Measurements from ENCODE around the gene MXD4.
A peak's percentile ranks its signal among the peaks of the same experiment; 100 is the strongest.

MXD4 gene

GRCh38 chr4:2262145-2262943, 435 bp upstream of the MXD4 start:
- DNase-seq (ENCODE audit: low read depth in 2 of 2): peak; percentile 95 to 96

GRCh38 chr4:2261110-2261852, 628 bp downstream of the MXD4 start:
- peak; percentile 20 to 31 for DNase-seq (ENCODE audit: low read depth in 2 of 2)

GRCh38 chr4:2260344-2261109, 1.4 kb downstream of the MXD4 start:
- DNase-seq (ENCODE audit: low read depth in 2 of 2): no peak

DNA sequence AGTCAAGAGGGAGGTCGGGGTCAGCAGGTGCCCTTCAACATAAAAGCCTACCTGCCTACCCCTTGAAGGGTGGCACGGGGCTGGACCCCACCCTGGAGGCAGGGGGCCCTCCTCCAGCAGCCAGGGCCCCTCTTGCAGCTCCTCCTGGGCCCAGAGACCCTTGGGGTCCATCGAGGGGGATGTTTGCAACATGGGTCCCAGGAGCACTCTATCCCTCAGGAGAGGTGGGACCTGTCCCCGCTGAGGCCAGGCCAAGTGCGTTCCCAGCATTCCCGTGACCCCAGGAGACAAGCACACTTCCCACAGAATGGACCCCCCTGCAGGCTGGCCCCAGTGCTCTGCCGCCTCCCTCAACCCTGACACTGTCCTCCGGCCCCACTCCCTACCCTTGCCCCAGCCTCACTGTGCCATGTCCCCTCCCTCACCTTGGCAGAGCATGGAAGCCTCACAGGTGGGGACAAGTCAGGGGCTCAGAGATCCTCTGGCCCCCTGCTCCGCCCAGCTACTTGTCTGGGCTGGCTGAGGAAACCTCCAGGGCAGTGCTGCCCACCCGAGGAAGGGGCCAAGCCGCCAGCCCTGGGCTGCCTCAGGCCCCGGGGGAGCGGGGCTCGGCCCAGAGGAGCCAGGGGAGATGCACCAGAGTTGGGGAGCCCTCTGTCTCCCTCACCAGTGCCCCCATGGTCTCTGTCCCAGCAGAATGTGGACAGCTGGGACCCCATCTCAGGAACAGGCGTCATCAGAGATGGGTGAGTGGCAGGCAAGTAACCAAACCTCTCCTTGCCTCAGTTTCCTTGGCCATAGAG, 2.2 kb downstream of the MXD4 start:
- no peak for DNase-seq (ENCODE audit: low read depth in 2 of 2)

GRCh38 chr4:2259036-2259540, 2.8 kb downstream of the MXD4 start:
- no peak for DNase-seq (ENCODE audit: low read depth in 2 of 2)

DNA sequence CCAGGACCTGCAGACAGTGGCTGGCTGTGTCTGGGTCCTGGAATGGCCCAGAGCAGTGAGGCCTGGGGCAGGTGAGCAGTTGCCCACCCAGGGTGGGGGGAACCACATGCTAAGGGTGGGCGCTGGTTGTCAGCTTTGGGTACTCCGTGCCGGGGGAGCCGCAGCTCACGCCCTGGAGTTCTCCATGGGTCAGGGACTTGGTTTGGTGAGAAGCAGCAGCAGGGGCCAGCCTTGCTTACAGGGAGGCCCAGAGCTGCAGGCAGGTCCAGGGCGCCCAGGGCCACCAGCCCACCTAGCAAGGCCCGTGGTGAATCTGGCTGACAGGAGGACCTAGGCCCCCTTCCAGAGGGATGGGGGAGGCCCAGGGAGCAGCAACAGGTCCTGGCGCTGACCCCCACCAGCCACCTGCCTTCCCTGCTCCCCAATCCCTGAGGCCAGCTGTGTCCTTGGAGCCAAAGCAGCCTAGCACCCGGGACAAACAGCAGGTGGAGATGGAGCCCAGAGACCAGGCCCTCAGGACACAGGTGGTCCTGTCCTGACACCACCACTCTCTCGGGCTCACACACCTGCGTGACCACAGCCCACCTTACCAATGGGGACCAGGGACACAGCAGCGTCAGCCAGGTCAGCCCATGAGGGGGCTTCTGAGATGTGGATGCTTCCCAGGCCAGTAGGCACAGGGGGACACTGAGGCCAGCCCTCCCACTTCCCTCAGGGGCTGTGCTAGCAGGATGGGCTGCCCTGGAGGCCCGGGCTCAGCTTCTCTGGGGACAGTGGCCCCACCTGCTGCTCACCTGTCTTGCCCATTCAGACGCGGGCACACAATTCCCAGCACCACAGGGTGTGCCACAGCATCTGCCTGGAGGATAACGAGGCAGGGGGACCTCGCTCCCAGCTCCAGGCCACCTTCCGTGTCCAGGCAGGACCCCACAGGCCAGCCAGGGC, 3.5 kb downstream of the MXD4 start:
- DNase-seq (ENCODE audit: low read depth in 2 of 2): no peak

DNA sequence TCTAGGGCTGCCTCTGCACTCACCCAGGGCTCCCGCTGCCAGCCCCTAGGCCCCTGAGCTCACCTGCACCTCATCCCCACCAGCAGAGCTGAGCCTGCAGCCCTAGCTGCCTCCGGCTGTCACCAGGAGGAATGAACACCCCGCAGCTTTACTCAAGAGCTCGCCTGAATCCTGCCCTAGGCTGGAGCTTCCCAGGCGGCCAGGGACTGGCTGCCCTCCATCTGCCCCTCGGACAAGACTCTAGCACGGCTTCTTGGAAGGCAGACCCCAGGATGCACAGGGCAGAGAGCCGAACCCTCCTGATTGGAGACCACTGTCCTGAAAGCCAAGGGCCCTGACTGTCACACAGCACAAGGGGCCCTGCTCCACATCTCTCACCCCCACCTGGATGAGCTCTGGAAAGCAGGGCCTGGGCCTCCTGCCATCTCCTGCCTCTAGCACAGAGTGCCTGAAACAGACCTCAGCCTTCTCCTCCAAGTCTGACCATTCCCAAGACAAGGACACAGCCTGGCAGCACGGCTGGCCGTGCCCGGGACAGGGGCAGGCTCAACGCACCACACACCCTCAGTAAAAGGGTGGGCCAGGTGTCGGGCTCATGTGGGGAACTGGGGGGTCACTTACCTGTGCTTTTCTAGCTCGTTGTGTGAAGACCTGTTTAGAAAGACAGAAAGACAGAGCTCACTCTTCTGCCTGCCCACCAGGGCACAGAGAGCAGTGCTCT, 4.4 kb downstream of the MXD4 start:
- no peak for DNase-seq (ENCODE audit: low read depth in 2 of 2)

DNA sequence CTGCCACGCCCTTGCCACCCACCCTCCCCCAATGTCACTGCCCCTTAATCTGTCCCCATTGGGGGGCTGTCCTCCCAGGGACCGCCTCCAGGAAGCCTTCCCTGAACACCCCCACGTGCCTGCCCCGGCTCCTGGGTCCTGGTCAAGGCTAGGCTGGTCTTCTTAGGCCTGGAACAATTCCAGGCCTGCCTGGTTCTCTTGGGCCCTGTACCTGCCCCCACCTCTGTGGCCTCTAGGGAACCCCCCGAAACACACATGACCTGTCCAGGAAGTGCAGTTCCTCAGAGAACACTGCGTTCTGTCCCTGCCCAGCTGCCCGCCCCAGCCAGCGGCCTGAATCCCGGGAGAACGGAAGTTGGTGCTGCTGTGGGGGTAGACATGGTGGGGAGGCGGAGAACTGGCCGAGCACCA, 5.1 kb downstream of the MXD4 start:
- no peak for DNase-seq (ENCODE audit: low read depth in 2 of 2)

DNA sequence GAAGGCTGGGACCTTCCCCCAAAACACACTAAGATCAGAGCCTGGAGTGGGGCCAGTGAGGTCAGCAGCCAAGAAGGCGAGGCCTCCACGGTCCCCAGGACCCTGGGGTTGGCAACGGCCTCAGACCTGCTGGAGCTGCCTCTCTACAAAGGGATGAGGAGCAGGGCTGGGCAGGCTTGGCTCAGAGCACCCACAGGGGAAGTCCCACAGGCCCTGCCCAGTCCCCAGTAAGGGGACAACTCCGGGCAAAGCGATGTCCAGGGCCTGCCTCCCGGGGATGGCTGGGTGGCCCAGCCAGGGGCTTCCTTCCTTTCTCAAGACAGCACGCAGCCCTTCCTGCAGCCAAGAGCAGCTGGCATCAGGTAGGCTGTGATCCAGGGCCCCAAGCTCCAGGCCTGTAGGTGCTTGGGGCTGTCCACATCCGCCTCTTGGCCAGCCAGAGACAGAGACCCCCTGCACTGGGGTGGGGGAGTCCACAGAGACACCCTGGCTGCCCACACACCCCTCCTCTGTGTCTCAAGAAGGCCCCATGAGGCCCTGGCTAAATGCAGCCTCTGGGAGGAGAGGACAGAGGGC, 5.7 kb downstream of the MXD4 start:
- DNase-seq (ENCODE audit: low read depth in 2 of 2): no peak

- no peak for DNase-seq (ENCODE audit: low read depth in 2 of 2)
Measured at GRCh38 chr4:2255501-2256155, 6.3 kb downstream of the MXD4 start.

- DNase-seq (ENCODE audit: low read depth in 2 of 2): no peak
Measured at GRCh38 chr4:2254665-2255500, 7.0 kb downstream of the MXD4 start.

DNA sequence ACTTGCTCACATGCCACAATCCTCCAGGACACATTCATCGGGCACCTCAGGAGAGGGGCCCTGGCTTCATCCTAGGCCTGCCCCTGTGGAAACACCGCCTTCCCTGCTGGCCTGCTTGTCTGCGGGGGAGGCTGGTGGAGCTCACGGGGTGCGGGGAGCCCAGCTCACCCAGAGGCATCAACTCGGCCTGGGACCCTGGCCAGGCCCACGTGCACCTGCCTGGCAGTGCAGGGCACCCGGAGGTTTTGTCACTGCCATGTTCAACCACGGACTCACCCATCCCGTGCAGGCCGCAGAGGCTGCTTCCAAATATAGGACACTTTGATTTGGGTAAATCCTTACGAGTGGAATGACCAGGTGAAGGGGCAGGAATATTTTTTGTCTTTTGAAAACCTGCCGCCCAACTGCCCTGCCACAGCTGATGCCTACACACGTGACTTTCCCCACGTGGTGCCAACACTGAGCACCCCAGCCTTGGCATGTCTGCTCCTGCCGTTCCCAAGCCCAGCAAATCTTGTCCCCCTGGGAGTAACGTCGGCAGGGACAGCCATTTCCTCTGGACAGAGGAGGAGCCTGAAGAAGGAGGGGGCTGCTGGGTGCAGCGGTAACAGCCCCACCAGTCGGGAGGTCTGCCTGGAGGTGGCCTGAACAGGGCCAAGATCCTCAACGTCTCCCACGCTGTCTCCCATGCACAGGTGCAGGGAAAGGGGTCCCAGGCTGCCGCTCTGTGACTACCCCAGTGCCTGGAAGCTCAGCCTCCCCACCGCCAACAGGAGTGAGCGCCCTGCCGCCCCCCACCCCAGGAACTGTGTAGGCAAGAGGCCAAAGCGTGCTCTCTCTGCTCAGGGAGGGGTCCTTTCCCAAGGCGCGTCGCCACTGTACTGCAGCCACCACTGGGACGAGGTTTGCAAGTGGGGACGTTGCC, 8.5 kb downstream of the MXD4 start:
- DNase-seq (ENCODE audit: low read depth in 2 of 2): no peak

GRCh38 chr4:2252530-2253091, 9.3 kb downstream of the MXD4 start:
- no peak for DNase-seq (ENCODE audit: low read depth in 2 of 2)

GRCh38 chr4:2251795-2252529, 9.9 kb downstream of the MXD4 start:
- DNase-seq (ENCODE audit: low read depth in 2 of 2): no peak

- DNase-seq (ENCODE audit: low read depth in 2 of 2): no peak
Measured at GRCh38 chr4:2251073-2251794, 10.7 kb downstream of the MXD4 start.

Data from stimulated activated CD8-positive, alpha-beta memory T cell treated with anti-CD3 and anti-CD28 coated beads, Interleukin-2, amount 100 ng/mL, for 1 hour (primary cell).